ENCODE measurements around the gene CTIF. TPM values are rescaled to one million over a fixed set of nuclear protein-coding genes. Genes with fewer than 3 reads are reported as not detected.
A peak's percentile ranks its signal among the peaks of the same experiment; 100 is the strongest.

CTIF gene
- total RNA-seq, 1 experiment from 2014 or later, result 95.8 TPM

DNA sequence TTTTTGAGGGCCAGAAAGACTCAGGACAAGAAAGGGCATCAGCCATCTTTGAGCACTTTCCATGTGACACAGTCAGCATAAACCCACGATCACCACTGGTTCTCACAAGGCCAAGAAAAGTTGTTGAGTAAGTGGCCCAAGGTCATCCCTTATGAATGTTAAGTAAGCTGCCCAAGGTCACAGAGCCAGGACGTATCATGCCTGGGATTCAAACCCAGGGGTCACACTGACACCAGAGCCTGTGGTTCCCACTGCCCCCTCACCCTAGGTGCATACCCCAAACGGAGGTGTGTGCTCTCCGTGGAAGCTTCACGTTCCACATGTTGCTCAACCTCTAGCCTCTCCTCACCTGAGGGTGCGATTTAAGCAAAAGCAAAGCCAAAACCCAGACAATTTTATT lies 2.3 kb upstream of the CTIF start:
- CTCF ChIA-PET, result no interaction called here
- H3K4me1 Mint-ChIP-seq (ENCODE audit: insufficient read depth, unreplicated experiment), result no peaks in the 10 kb centered on the region
- DNase-seq (ENCODE audit: unreplicated experiment), result no peak
- intact Hi-C loops (cut with micrococcal nuclease), result no loop called here
- no peak for TF ChIP-seq CTCF (IDR thresholded peaks at IDR 0.05; ENCODE audit: unreplicated experiment)
- no TSS peak for BruUV-seq (replicated peaks)
- H3K9me3 Mint-ChIP-seq (ENCODE audit: unreplicated experiment), result no peaks in the 10 kb centered on the region
- no peaks in the 10 kb centered on the region for H3K27me3 Mint-ChIP-seq (ENCODE audit: insufficient read depth, unreplicated experiment)
- H3K36me3 Mint-ChIP-seq (ENCODE audit: insufficient read depth, unreplicated experiment), result no peaks in the 10 kb centered on the region
- H3K27ac Mint-ChIP-seq (ENCODE audit: low read depth, unreplicated experiment), result no peak overlapping the region
- H3K4me3 Mint-ChIP-seq (ENCODE audit: unreplicated experiment), result no peak overlapping the region
- POLR2A ChIA-PET, result no interaction called here

DNA sequence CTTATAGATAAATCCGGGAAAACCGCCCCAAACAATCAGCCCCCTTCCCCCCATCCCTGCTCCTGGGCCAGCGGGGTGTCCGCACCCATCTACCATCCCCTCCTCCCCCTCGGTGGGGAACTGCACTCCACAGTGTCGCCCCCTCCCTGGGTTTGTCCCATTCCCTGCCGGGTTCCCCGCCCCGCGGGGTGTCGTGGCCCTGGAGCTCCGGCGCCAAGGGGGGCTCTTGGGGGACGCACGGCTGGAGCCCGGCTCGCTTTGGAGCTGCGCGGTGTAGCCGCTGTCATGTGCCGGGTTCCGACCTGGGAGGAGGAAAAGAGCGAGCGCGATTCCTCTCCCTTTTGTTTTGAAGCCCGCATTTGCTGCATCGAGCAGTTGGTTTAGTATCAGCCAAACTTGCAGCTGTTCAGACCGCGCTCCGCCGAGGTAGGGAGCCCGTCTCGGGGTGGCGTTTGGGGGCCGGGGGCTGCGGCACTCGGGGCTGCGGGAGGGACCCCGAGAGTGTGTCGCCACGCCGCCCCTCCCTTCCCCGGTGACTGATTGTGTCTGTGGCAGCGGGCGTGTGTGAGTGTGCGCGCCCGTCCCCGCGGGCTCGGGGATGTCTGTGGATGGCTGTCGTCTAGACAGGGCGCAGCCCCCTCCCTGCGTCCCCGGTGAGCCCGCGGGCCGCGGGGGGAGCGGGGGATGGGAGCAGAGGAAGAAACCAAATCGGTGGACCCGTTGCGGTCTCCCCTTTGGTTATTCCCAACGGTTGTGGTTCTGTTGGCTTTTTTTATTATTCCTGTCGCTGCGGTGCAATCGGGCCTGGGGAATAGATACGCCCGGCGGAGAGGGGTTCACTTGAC lies 797 bp downstream of the CTIF start:
- CTCF ChIA-PET, result interaction anchor here (0.6 to 0.8 kb wide), 2 partner anchors 8 to 947 kb away, joined by 3 to 4 read pairs; partner anchors contain the start of gene C18orf32
- Mint-ChIP-seq H3K36me3 (ENCODE audit: insufficient read depth, unreplicated experiment) (no peaks in the 10 kb centered on the region), H3K4me1 (ENCODE audit: insufficient read depth, unreplicated experiment) (peaks cover under 1% of the 10 kb centered on the region), H3K27me3 (ENCODE audit: insufficient read depth, unreplicated experiment) (no peaks in the 10 kb centered on the region), H3K27ac (ENCODE audit: low read depth, unreplicated experiment) (peak overlapping the region; percentile 35), H3K9me3 (ENCODE audit: unreplicated experiment) (no peaks in the 10 kb centered on the region), H3K4me3 (ENCODE audit: unreplicated experiment) (peak overlapping the region; percentile 89)
- intact Hi-C loops (cut with micrococcal nuclease), result loop anchor here (2.0 to 5.0 kb wide), 4 partner anchors 38 to 125 kb away; no protein-coding TSS in a partner anchor
- DNase-seq (ENCODE audit: unreplicated experiment), result peak; percentile 62
- no peak for TF ChIP-seq CTCF (IDR thresholded peaks at IDR 0.05; ENCODE audit: unreplicated experiment)
- TSS peak; percentile 16 for BruUV-seq (replicated peaks)
- POLR2A ChIA-PET, result interaction anchor here (0.6 to 1.7 kb wide), 6 partner anchors 8 to 123 kb away, joined by 3 to 10 read pairs (median 4); no protein-coding TSS in a partner anchor

GRCh38 chr18:48540251-48541025 lies 1.6 kb downstream of the CTIF start:
- peak; percentile 67 for DNase-seq (ENCODE audit: unreplicated experiment)
- intact Hi-C loops (cut with micrococcal nuclease), result loop anchor here (2.0 to 5.0 kb wide), 2 partner anchors 37 to 82 kb away; no protein-coding TSS in a partner anchor
- no TSS peak for BruUV-seq (replicated peaks)
- H3K36me3 Mint-ChIP-seq (ENCODE audit: insufficient read depth, unreplicated experiment), result no peaks in the 10 kb centered on the region
- no peaks in the 10 kb centered on the region for H3K9me3 Mint-ChIP-seq (ENCODE audit: unreplicated experiment)
- H3K4me3 Mint-ChIP-seq (ENCODE audit: unreplicated experiment), result peak overlapping the region; percentile 89
- H3K27ac Mint-ChIP-seq (ENCODE audit: low read depth, unreplicated experiment), result peak overlapping the region; percentile 35
- ChIA-PET CTCF (no interaction called here), POLR2A (interaction anchor here (1.5 kb wide), 1 partner anchor 8 kb away, joined by 10 read pairs; no protein-coding TSS in a partner anchor)
- no peaks in the 10 kb centered on the region for H3K27me3 Mint-ChIP-seq (ENCODE audit: insufficient read depth, unreplicated experiment)
- TF ChIP-seq CTCF (IDR thresholded peaks at IDR 0.05; ENCODE audit: unreplicated experiment), result peak; percentile 26
- peaks cover 7% of the 10 kb centered on the region for H3K4me1 Mint-ChIP-seq (ENCODE audit: insufficient read depth, unreplicated experiment)

Measured in MCF 10A (cell line).